AG04450 (cell line): Measurements from ENCODE around the gene CST3. TPM values are rescaled to one million over a fixed set of nuclear protein-coding genes. Genes with fewer than 3 reads are reported as not detected.
"Not testable (repeated sequence)": the region's sequence is repeated elsewhere in the genome, so short reads cannot be mapped to it uniquely, and the experiment has no call there.

Experiments used
- CTCF ChIA-PET: fragments of 300-600, 350-600 bp; formaldehyde crosslinking; extraction: SDS; loops from one replicate; lab custom pipeline; 2022; ENCODE audit warnings: antibody characterized with exemption, inconsistent platforms; lab: Charles Lee
- POLR2A ChIA-PET: fragments of 350-600 bp; formaldehyde crosslinking; extraction: SDS; loops from one replicate; lab custom pipeline; 2021; ENCODE audit warnings: antibody characterized with exemption, inconsistent platforms; lab: Yijun Ruan, JAX
- DNase-seq: peaks from one replicate; pipeline ENCODE4 v3.0.0-alpha.2; 2011; ENCODE audit warnings: low read depth, low spot score
- H3K27ac ChIP-seq: one replicate; pipeline ENCODE4 v1.5.1; 2012; ENCODE audit warnings: low read depth, low read length, control low read depth
- H3K27me3 ChIP-seq: one replicate; pipeline ENCODE4 v1.6.0; 2012; ENCODE audit warnings: low read length; ENCODE audit not compliant: control insufficient read depth, insufficient read depth
- H3K4me3 ChIP-seq: 2 replicates; pipeline ENCODE4 v1.5.1; 2011; ENCODE audit warnings: mild to moderate bottlenecking, low read depth, low read length, control low read depth
- H3K9me3 ChIP-seq: 2 replicates; pipeline ENCODE4 v1.5.1; 2012; ENCODE audit warnings: low read length; ENCODE audit not compliant: control insufficient read depth, insufficient read depth
- CTCF ChIP-seq: IDR thresholded peaks from 2 replicates; pipeline ENCODE4 v1.5.1; 2011; ENCODE audit warnings: low read depth, low read length, control low read depth, inconsistent platforms
- polyA plus RNA-seq: library from polyadenylated mRNA; depleted of rRNA; stranded (reverse); fragments of >200 nt; gene quantifications from 2 replicates; pipeline ENCODE4 v1.2.3, GENCODE V29; 2011

The CST3 gene
- polyA plus RNA-seq, 1 experiment: 166 TPM

DNA sequence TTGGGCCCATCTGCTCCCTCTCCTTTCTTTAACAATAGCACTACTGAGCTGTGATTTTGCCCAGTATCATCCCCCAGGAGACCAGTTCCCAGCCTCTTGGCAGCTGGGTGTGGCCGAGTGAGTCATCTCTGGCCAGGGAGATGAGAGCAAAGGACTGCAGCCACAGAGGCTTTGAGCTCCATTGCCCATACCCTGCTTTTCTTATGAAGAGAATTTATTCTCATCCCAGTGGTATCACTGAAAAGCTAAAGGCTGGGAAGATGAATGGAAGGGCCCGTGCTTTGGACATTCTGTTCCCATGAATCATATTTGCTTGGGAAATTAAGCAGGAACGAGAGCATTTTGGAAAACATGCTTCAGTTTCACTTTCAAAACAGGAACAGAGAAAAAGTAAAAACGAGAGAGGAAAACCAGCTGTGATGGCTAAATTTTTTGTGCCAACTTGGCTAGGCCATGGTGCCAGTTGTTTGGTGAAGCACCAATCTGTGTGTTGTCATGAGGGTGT lies 14.9 kb downstream of the CST3 start:
- no peaks in the 10 kb centered on the region for H3K27me3 ChIP-seq
- POLR2A ChIA-PET: interaction anchor here (1.4 kb wide), 1 partner anchor 14 kb away, joined by 9 read pairs; the partner anchor contains the start of gene CST3
- TF ChIP-seq CTCF: no peak
- H3K4me3 ChIP-seq: peak overlapping the region; percentile 55
- peak; percentile 24 for DNase-seq
- CTCF ChIA-PET: interaction anchor here (1.1 to 3.3 kb wide), 4 partner anchors 16 to 273 kb away, joined by 3 to 24 read pairs (median 6); partner anchors contain the start of gene CST9
- H3K9me3 ChIP-seq: no peaks in the 10 kb centered on the region
- H3K27ac ChIP-seq: peak overlapping the region; percentile 77

GRCh38 chr20:23622401-23622800 lies 15.4 kb downstream of the CST3 start:
- H3K4me3 ChIP-seq, H3K27me3 ChIP-seq, H3K27ac ChIP-seq, DNase-seq, H3K9me3 ChIP-seq: not testable (repeated sequence)
- ChIA-PET POLR2A (interaction anchor here (1.4 kb wide), 1 partner anchor 15 kb away, joined by 9 read pairs; the partner anchor contains the start of gene CST3), CTCF (interaction anchor here (1.1 to 3.3 kb wide), 4 partner anchors 15 to 273 kb away, joined by 3 to 24 read pairs (median 6); partner anchors contain the start of gene CST9)

DNA sequence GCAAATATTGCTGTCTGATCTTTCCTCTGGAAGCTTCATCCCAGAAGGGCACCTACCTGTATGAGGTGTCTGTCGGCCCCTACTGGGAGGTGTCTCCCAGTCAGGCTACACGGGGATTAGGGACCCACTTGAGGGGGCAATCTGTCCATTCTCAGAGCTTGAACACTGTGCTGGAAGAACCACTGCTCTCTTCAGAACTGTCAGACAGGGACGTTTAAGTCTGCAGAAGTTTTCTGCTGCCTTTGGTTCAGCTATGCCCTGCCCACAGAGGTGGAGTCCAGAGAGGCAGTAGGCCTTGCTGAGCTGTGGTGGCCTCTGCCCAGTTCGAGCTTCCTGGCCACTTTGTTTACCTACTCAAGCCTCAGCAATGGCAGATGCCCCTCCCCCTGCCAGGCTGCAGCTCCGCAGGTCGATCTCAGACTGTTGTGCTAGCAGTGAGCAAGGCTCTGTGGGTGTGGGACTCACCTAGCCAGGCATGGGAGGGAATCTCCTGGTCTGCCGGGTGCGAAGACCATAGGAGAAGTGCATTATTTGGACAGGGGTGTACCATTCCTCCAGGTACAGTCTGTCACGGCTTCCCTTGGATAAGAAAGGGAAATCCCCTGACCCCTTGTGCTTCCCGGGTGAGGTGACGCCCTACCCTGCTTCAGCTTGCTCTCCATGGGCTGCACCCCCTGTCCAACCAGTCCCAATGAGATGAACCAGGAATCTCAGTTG lies 16.9 kb downstream of the CST3 start:
- POLR2A ChIA-PET, H3K9me3 ChIP-seq: not testable (repeated sequence)
- CTCF ChIA-PET: interaction anchor here (3.3 kb wide), 1 partner anchor 14 kb away, joined by 24 read pairs; the partner anchor contains the start of gene CST9

DNA sequence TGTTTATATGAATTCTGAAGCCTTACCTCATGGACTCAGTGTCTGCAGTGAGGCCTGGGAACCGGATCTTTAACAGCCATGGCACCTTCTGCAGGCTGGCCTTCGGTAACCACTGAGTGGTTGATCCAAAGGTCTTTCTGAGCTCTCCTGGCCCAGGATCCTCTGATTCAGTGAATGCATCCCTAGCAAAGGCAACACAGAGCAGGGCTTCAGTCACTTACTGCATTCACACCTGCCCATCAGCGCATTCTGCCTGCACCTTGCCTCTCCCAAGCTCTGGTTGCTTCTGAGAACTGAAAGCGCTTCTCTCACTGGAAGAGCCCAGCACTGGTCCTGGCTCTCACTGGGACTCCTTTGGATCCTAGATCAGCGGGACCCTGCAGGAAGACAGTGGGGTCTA lies 23.6 kb downstream of the CST3 start:
- Histone ChIP-seq H3K27ac (no peak overlapping the region), H3K9me3 (no peaks in the 10 kb centered on the region), H3K27me3 (peaks cover 22% of the 10 kb centered on the region), H3K4me3 (no peak overlapping the region)
- CTCF ChIA-PET: interaction anchor here (1.5 kb wide), 1 partner anchor 173 kb away, joined by 5 read pairs; no protein-coding TSS in a partner anchor
- POLR2A ChIA-PET: no interaction called here
- TF ChIP-seq CTCF: no peak
- no peak for DNase-seq

More for the DNA sequence above, 16.9 kb downstream of the CST3 start:
- not testable (repeated sequence) for H3K27me3 ChIP-seq, H3K27ac ChIP-seq, DNase-seq, H3K4me3 ChIP-seq

DNA sequence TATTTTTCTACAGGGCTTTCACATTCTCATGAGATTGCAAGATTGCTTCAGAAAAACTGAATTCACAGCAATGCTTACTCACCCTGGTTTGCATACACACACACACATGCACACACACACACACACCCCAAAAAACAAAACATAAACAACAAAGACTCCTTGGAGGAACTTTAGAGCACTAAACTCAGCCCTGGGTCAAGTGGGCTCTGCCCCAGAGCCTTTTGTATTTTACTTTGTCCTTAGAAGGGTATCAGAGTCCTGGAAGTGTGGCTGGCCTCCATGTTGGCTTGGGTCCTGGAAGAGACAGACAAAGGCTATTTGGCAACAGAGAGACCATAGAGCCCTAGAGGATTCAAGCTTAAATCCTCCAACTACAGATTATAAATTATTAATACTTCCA lies 24.1 kb downstream of the CST3 start:
- Histone ChIP-seq H3K9me3 (no peaks in the 10 kb centered on the region), H3K4me3 (no peak overlapping the region), H3K27ac (no peak overlapping the region), H3K27me3 (peaks cover 22% of the 10 kb centered on the region)
- TF ChIP-seq CTCF: no peak
- ChIA-PET CTCF (interaction anchor here (0.6 to 1.5 kb wide), 2 partner anchors 171 to 172 kb away, joined by 3 to 5 read pairs; no protein-coding TSS in a partner anchor), POLR2A (no interaction called here)
- no peak for DNase-seq

GRCh38 chr20:23612396-23612795 lies 25.4 kb downstream of the CST3 start:
- ChIA-PET CTCF (no interaction called here), POLR2A (no interaction called here)
- no peak for DNase-seq
- H3K9me3 ChIP-seq: no peaks in the 10 kb centered on the region; the same call in 1 of the 2 replicates
- no peak overlapping the region for H3K27ac ChIP-seq
- no peak for TF ChIP-seq CTCF
- H3K27me3 ChIP-seq: peaks cover 25% of the 10 kb centered on the region
- H3K4me3 ChIP-seq: no peak overlapping the region
